NOMO-1 treated with dmso at 0.1 percent for 144 hours (cell line): ENCODE measurements around the gene PHC2.
A peak's percentile ranks its signal among the peaks of the same experiment; 100 is the strongest.

Source experiments
- DNase-seq: peaks from one replicate; lab custom pipeline; 2025; ENCODE audit not compliant: unreplicated experiment; lab: John Stamatoyannopoulos, UW

Gene PHC2, protein sequence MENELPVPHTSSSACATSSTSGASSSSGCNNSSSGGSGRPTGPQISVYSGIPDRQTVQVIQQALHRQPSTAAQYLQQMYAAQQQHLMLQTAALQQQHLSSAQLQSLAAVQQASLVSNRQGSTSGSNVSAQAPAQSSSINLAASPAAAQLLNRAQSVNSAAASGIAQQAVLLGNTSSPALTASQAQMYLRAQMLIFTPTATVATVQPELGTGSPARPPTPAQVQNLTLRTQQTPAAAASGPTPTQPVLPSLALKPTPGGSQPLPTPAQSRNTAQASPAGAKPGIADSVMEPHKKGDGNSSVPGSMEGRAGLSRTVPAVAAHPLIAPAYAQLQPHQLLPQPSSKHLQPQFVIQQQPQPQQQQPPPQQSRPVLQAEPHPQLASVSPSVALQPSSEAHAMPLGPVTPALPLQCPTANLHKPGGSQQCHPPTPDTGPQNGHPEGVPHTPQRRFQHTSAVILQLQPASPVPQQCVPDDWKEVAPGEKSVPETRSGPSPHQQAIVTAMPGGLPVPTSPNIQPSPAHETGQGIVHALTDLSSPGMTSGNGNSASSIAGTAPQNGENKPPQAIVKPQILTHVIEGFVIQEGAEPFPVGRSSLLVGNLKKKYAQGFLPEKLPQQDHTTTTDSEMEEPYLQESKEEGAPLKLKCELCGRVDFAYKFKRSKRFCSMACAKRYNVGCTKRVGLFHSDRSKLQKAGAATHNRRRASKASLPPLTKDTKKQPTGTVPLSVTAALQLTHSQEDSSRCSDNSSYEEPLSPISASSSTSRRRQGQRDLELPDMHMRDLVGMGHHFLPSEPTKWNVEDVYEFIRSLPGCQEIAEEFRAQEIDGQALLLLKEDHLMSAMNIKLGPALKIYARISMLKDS

DNA sequence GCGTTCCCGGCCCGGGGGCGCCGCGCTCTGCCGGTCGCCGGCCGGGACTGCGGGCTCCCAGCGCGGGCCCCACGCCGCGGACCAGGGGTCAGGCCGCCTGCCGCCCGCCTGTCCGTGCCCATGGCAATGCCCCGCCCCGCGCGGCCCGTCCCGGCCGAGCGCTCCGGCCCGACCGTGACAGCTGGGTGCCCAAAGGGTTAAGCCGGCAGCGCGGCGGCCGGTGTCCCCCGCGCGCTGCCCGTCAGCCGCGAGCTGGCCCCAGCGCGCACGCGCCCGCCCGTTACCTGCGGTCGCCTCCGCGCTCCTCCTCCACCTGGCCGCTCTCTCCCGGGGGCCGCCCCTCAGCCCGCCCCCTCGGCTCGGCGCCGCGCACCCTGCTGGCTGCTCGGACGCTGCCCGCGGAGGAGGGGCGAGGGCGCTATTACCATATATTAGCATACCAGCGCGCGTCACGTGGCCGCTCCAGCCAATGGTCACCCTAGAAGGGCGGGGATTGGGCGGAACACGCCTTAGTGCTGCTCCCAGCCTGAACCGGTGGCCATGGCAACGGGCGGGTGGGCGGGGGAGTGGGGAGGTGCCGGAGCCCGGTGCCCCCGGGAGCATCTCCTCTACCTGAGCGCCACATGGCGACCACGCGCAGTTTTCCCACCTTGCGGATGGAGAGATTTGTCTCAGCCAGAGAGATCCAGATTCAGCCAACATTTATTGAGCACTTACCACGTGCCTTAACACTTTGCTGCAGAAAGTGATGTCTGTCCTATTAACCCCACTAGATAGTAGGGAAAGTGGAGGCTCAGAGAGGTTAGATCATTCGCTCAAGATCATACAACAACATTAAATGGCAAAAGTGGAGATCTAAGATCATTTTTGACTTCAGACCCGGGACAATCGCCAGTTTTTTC, at the start of gene PHC2:
Gene PHC2, minus strand, starts transcription at position 404 of the 902 bp plus-strand sequence. CDS start 55,556 bp downstream, outside the sequence.
- DNase-seq = peak; percentile 91

DNA sequence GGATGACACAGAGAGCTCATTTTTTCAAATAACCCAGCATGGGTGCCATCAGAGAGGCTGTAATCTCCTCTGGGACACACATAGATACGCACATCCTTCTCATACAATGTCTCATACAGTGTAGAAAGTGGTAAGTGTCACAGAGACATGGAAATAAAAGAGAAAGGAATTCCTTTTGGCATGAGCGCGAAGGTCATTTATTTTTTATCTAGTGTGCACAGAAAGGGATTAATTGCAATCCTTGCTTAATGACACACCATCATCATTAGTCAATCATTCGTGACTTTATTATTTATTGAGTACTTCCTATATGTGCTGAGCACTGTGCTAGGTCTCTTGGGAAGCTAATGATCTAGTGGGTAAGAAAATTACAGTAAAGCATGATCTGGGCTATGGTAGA, 46.6 kb upstream of the PHC2 start:
- DNase-seq = no peak

DNA sequence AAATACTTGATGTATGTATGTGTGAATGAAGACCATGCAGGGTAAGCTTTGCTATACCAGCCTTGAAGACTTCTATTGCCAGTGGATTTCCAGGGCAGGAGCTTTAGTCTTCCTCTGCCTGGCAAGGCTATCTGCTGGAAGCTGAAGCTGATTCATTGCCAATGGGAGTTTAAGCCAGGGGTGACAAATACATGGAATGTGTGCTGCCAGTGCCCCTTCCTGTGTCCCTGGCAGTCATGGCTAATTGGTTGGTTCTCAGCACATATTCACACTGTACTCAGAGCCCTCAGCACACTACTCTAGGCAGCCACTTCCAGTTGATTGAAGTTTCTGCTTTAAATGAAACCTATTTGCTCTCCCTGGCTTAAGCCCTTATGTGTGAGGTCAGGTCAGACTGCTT, 43.0 kb upstream of the PHC2 start:
- DNase-seq = no peak

DNA sequence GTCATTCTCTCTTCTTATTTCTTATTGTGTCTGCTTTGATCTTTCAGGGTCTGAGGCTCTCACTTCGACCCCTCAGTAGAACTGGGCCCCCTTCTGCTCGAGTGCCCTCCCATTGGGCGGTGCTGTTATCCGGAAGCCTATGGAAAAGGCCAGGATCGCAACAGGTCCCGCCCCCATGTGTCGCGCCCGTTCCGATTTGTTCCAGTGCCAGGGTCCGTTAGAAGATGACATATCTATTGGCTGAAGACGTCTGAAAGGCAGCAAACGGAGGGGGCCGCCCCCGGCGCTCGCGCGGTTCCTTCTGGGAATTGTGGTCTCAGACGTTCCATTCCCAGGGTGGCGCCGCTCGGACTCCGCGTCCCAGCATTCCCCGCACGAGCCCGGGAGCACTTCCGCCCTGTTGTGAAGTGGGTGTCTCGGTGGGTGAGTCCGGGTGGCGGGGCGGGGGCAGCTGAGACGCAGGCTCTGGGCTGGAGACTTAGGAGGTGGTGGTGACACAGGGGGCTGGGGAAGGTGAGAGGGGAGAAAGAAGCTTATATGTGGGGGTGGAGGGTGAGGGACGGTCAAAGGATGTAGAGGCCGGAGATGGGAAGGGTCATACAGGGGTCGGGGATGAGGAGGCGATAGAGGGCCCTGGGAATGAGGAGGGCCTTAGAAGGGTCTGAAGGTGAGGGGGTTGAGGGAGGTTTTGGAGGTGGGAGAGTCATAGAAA, 41.5 kb upstream of the PHC2 start, which contains the start of gene ZSCAN20:
Gene ZSCAN20, plus strand, starts transcription at position 377 of the 712 bp plus-strand sequence. CDS start 6,644 bp downstream, outside the sequence.
- peak; percentile 94 for DNase-seq

DNA sequence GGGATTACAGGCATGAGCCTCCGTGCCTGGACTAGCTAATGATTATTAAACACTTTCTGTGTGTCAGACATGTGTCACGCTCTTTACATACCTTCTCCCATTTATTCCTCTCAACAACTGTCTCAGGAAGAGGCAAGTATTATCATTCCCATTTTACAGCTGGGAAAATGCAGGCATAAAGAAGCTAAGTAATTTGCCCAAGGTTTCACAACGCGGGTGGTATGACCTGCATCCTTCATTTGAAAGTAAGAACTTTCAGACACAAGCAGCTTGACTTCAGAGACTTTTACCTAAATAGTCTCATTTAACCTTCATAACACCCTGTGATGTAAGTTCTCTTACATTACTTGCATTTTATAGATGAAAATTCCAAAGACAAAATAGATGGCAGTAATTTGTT, 40.5 kb upstream of the PHC2 start:
- no peak for DNase-seq

DNA sequence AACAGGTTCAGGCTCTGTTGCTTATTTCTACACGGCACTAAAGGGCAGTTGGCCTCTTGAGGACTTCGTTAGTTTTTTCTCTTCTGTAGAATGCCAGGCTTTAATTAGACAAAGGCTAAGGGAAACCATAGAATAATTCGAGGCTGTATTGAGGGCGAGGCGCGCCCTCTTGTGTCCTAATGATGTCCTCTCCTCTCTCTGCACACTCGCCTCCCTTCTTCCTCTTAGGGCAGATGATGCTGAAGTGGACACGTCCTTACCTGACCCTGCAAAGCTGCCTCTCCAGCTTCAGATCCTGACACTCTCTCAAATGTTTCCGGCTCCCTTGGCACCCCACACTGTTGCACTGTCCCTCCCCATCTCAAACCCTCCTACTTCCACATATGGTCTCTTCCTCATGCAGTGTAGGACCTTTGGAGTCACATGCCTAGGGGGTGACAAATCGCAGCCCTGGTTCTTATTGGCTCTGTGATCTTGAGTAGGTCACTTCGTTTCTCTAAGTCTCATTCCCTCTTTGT, 39.7 kb upstream of the PHC2 start:
- peak; percentile 83 for DNase-seq

DNA sequence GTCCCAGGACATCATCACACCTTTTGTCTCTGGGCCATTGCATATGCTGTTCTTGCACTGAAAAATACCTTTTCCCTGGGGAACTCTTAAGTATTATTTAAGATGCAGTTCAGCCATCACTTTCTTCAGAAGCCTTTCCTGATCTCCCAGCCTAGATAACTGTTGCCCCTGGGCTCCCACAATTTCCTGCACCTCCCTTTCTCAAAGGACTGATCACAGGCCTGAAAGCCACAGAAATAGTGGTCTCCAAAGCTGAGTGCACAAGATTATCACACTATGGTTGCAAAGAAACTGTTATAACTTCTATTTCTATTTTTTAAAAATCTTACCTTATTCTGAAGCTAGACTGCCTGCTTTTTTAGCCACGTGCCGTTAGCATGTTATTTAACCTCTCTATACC, 38.8 kb upstream of the PHC2 start:
- DNase-seq = no peak

DNA sequence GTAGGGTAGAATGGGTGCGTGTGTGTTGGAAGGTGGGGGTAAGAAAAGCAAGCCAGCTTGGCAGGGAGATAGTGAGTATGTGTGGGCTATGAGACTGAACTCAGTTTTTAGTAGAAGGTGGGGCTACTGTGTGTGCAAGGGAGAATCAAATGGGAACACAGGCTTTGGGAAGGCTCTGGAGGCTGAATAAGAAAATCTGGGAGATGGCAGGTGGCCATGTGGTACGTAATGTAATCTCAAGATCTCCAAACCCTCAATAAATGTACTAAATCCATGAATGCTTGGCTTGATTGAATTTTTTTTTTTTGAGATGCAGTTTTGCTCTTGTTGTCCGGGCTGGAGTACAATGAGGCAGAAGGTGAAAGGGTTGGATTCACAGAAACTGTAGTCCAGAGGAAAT, 38.1 kb upstream of the PHC2 start:
- DNase-seq = no peak

DNA sequence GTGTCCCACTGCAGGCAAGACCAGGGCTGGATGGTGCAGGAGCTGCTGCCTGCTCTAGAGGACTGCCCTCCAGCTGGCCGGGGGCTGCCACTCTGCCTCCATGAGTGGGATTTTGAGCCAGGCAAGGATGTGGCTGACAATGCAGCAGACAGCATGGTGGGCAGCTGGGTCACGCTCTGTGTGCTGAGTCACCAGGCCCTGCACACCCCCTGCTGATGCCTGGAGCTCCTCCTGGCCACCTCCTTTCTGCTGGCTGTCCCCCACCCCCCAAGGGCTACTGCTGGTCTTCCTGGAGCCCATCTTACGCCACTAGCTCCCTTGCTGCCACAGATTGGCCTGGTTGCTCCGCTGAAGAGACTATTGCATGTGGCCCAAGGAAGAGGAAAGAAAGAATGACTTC, 37.6 kb upstream of the PHC2 start:
- no peak for DNase-seq

DNA sequence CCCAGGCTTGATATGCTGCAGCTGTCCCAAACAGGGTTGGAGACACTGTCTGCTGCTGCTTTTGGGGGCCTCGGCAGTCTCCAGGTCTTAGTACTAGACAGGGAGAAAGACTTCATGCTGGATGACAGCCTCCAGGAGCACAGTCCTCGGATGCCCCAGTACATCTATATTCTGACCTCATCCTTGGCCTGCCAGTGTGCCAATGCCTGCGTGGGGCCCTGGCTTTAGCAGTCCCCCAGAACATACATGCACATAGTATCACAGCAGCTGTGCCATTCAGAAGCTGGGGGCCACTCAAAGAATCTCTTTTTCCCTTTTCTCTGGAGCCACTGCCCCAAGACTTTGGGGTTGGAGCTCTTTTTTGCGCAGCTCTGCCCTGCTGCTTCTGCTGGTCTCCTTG, 37.1 kb upstream of the PHC2 start:
- DNase-seq = no peak

DNA sequence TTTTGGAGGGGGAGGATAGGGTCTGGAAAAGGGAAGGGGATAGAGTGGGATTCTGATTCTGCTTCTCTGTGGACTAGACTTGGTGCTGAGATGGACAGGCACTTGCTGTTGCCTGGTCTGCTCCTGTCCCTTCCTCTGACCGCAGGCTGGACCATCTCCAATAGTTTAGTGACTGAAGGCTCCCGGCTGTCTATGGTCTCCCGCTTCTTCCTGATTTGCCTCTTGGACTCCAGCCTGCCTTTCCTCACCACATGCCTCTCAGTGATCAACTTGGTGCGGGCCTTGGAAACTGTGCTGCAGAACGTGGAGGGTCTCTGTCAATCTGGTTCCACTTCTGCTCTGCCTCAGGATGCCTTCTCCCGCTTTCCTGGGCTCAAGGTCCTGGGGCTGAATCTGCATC, 35.3 kb upstream of the PHC2 start:
- no peak for DNase-seq

DNA sequence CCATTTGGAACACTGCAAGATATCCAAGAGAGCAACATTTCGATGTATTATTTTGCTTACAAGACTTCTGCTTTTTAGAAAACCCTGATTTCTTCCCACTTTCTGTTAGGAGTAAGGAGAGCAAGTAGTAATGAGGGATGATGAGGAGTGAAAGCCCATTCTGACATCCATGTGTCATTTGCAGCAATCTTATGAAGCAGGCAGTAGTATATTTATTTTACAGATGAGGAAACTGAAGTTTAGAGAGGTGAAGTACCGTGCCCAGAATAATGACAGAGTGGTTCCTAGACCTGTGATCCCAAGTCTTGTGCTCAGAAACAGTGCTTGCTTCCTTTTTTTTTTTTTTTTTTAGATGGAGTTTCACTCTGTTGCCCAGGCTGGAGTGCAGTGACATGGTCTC, 34.4 kb upstream of the PHC2 start:
- DNase-seq = no peak

DNA sequence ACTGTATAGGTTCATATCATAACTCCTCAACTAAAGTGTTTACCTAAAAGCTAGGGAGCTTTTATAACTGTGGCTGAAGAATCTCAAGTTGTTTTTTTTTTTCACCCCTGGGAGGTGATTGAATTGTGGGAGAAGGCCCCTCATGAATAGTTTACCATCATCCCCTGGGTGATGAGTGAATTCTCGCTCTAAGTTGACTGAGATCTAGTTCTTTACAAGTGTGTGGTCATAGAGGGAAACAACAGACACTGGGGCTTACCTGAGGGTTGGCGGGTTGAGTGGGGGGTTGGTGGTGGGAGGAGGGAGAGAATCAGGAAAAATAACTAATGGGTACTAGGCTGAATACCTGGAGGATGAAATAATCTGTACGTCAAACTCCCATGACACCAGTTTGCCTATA, 33.7 kb upstream of the PHC2 start:
- DNase-seq = no peak

DNA sequence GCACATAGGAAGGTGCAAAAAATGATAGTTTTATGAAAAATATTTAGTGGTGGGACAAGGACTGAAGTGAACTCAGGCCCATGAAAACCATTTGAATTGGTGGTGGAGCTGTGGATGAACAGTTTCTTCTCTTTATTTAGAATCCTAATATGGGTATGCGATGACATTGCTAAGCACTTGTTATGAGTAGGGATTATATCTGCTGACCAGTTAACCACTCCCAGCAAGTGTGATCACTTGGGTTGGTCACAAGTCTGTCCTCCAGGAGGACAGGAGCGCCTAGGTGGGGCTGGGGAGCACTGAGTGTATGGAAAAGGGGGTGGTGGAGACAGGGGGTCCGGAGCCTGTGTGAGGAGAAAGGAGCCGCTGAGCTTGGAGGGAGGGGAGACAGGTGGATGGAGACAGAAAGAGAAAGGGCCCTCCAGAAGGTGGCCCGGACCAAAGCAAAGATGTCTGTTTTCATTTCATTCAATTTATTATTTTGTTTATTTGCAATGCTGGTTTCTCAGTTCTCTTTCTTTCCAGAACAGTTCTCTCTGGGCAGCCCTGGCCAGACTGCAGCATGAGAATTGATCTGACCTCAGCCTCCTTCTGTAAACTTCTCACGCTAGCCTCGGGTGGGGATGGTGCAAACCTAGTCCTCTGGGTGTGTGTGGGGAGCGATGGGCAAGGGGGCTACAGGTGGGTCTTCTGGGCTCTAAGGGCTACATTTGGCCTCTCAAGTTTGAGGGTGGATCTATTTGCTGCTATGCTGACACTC, 31.7 kb upstream of the PHC2 start:
- DNase-seq = no peak

DNA sequence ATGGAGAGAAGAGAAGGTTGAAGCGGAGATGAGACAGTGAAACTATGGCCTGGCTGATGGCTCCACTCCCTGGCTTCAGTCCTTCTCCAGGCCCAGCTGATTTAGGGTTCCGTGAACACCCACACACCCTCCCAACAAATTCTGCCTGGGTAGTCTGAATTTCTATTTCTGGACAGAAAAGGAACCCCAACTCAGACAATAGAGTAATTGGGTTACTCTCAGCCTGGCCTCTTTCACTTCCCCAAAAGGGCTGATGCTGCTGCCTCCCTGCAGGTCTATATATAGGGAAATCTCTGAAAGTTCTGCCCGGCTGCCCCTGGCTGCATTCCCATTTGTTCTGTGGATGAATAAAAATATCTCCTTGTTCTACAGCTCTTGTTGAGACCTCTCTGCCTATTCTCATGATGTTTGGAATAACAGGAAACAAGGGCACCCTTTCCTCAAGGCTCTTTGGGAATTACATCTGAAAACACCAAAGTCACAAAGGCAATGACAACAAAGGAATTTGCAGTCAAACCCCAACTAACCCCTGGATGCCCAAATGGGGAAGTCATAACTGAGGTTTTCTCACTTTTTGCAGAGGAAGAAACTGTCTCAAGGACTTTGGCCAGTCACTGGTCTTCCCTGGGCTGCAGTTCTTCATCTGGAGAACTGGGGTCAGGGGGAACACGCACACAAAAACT, 30.2 kb upstream of the PHC2 start:
- DNase-seq = peak; percentile 77

DNA sequence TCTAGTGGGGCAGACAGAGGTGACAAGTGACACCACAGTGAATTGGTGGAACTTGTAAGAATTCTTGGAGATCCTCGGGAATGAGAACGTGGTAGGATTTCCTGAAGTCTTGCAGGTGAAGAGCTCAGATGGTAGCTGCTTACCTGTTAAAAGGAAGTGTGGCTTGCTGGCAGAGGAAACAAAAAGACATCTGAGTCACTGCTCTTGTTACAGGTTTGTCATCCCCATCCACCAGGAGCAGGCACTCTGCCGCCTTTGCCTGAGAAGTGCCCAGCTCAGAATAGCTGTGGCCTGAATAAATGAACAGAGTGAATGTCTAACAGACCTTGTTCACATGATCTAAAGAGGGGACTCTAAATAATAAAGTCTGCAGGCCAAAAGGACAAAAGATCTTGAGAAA, 29.2 kb upstream of the PHC2 start:
- DNase-seq = no peak

DNA sequence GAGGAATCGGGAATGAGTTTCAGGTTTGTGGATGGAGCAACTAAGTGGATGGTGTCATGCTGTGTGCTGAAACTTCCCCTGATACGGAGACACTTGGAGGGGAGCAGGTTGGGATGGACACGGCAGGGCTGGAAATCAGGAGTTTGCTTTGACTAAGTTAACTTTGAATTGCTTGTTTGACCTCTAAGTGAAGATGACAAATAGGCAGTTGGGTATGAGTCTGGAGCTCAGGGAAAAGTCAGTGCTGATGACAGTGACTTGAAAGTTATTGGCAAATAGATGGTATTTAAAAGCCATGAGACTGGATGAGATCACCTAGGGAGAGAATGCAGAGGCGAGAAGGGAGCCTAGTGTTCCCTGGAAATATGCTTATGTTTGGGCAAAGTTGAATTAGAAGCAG, 28.8 kb upstream of the PHC2 start:
- no peak for DNase-seq

DNA sequence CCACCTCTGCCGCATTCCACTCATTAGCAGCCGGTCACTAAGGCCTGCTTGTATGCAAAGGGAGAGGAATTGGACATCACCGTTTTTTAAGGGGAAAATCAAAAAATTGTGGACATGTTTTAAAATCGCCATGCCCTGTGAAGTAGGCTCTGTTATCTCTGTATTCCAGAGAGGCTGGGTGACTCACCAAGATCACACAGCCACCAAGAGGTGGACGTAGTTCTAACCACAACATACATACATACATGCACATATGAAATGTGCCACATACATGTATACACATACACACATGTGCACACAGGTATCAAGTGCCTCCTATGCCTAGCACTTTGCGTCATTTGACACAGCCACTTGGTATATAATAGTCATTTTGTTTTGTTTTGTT, 25.6 kb upstream of the PHC2 start:
- DNase-seq = no peak
